Liver (tissue), 10 donors: Measurements from ENCODE around the gene UBE2N. TPM values are rescaled to one million over a fixed set of nuclear protein-coding genes. Genes with fewer than 3 reads are reported as not detected.

Experiments used
- DNase-seq: peaks from one replicate; pipeline ENCODE4 v3.0.0-alpha.2; 2017; ENCODE audit warnings: low spot score
- H3K27ac ChIP-seq, 2 donors: one replicate each; pipeline ENCODE4 v1.7.0; 2013; ENCODE audit warnings: inconsistent platforms in 2 of 2, low read length in 2 of 2, control low read depth in 1 of 2, low read depth in 1 of 2, mild to moderate bottlenecking in 1 of 2
- H3K27me3 ChIP-seq, 4 donors: one replicate each; pipeline versions ENCODE4 v1.6.1 to v1.7.0; 2013; ENCODE audit warnings: low read length in 3 of 4, inconsistent platforms in 1 of 4, mild to moderate bottlenecking in 1 of 4, moderate library complexity in 1 of 4; ENCODE audit not compliant: control insufficient read depth in 4 of 4, insufficient read depth in 4 of 4
- H3K36me3 ChIP-seq, 4 donors: one replicate each; pipeline versions ENCODE4 v1.6.1 to v1.7.0; 2013; ENCODE audit warnings: low read length in 3 of 4, mild to moderate bottlenecking in 3 of 4, low read depth in 1 of 4, moderate library complexity in 1 of 4; ENCODE audit not compliant: control insufficient read depth in 4 of 4, insufficient read depth in 3 of 4
- H3K4me1 ChIP-seq, 4 donors: one replicate each; pipeline versions ENCODE4 v1.6.1 to v1.7.0; 2013; ENCODE audit warnings: low read length in 3 of 4, mild to moderate bottlenecking in 3 of 4, moderate library complexity in 1 of 4; ENCODE audit not compliant: control insufficient read depth in 4 of 4, insufficient read depth in 4 of 4
- H3K4me3 ChIP-seq, 3 donors: one replicate each; pipeline versions ENCODE4 v1.6.1 to v1.7.0; 2013; ENCODE audit warnings: low read length in 3 of 3, control low read depth in 1 of 3, low read depth in 1 of 3, mild to moderate bottlenecking in 1 of 3
- H3K9ac ChIP-seq, 2 donors: one replicate each; pipeline ENCODE4 v1.7.0; 2013; ENCODE audit warnings: low read length in 2 of 2, mild to moderate bottlenecking in 2 of 2, moderate library complexity in 2 of 2, control low read depth in 1 of 2, low read depth in 1 of 2
- H3K9me3 ChIP-seq, 4 donors: one replicate each; pipeline versions ENCODE4 v1.6.1 to v1.7.0; 2013; ENCODE audit warnings: low read length in 3 of 4; ENCODE audit not compliant: control insufficient read depth in 4 of 4
- EGR1 ChIP-seq, 2 donors: IDR thresholded peaks; 2 replicates each; pipeline ENCODE4 v1.6.1; 2016 to 2018; ENCODE audit warnings: antibody characterized with exemption in 2 of 2, low read depth in 2 of 2
- FOXA1 ChIP-seq: IDR thresholded peaks from 2 replicates; pipeline ENCODE4 v1.6.1; 2016; ENCODE audit warnings: antibody characterized with exemption
- FOXA2 ChIP-seq: IDR thresholded peaks from 2 replicates; pipeline ENCODE4 v1.6.1; 2016; ENCODE audit warnings: antibody characterized with exemption
- GABPA ChIP-seq, 2 donors: IDR thresholded peaks in 1 of 2; conservative IDR thresholded peaks in 1 of 2; 2 replicates each; pipeline ENCODE4 v1.6.1; 2016; ENCODE audit warnings: antibody characterized with exemption in 2 of 2, mild to moderate bottlenecking in 1 of 2, moderate library complexity in 1 of 2
- HNF4A ChIP-seq, 2 donors: conservative IDR thresholded peaks; 2 replicates each; pipeline ENCODE4 v1.6.1; 2016; ENCODE audit warnings: antibody characterized with exemption in 2 of 2, mild to moderate bottlenecking in 2 of 2
- HNF4G ChIP-seq: IDR thresholded peaks from 2 replicates; pipeline ENCODE4 v1.6.1; 2016; ENCODE audit warnings: antibody characterized with exemption
- MAX ChIP-seq: IDR thresholded peaks from 2 replicates; pipeline ENCODE4 v1.6.1; 2016; ENCODE audit warnings: antibody characterized with exemption
- NR2F2 ChIP-seq: IDR thresholded peaks from 2 replicates; pipeline ENCODE4 v1.6.1; 2016; ENCODE audit warnings: antibody characterized with exemption
- RAD21 ChIP-seq, 2 donors: IDR thresholded peaks; 2 replicates each; pipeline ENCODE4 v1.6.1; 2016; ENCODE audit warnings: antibody characterized with exemption in 2 of 2, mild to moderate bottlenecking in 2 of 2
- RXRA ChIP-seq, 2 donors: IDR thresholded peaks; 2 replicates each; pipeline ENCODE4 v1.6.1; 2017 to 2018; ENCODE audit warnings: antibody characterized with exemption in 2 of 2, mild to moderate bottlenecking in 1 of 2
- SP1 ChIP-seq: IDR thresholded peaks from 2 replicates; pipeline ENCODE4 v1.6.1; 2018; ENCODE audit warnings: antibody characterized with exemption, mild to moderate bottlenecking
- TAF1 ChIP-seq: conservative IDR thresholded peaks from 2 replicates; pipeline ENCODE4 v1.6.1; 2016; ENCODE audit warnings: antibody characterized with exemption, mild to moderate bottlenecking
- YY1 ChIP-seq: IDR thresholded peaks from 2 replicates; pipeline ENCODE4 v1.6.1; 2016; ENCODE audit warnings: antibody characterized with exemption, mild to moderate bottlenecking
- WGBS: extraction: QIAGEN DNeasy Blood & Tissue Kit; methylation state at CpG from one replicate; pipeline ENCODE4 v1.1.7; 2013; 5-methylcytosine and 5-hydroxymethylcytosine counted together
- polyA plus RNA-seq, 2 donors: library from polyadenylated mRNA; stranded (reverse) in 1 of 2; unstranded in 1 of 2; fragments of 200-250 nt in 1 of 2; fragments of >200 nt in 1 of 2; fragmentation: Nextera tagmentation in 1 of 2; extraction: Ambion mirVana in 1 of 2; gene quantifications; one replicate each; pipeline versions ENCODE4 v1.2.1 to v1.2.3, GENCODE V29; 2013 to 2015
- small RNA-seq: library from RNA; depleted of rRNA; stranded (forward); fragments of <200 nt; gene quantifications from one replicate; pipeline ENCODE3, GENCODE V24; 2014
- total RNA-seq, 2 donors: library from RNA; depleted of rRNA; stranded (reverse); fragments of >200 nt; gene quantifications; one replicate each; pipeline ENCODE4 v1.2.3, GENCODE V29; 2014
- TF ChIP-seq, protein P1 (sequence below): IDR thresholded peaks from 2 replicates; pipeline ENCODE4 v1.6.1; 2016; ENCODE audit warnings: antibody characterized with exemption
- TF ChIP-seq, protein P2 (sequence below): IDR thresholded peaks from 2 replicates; pipeline ENCODE4 v1.6.1; 2016; ENCODE audit warnings: antibody characterized with exemption, mild to moderate bottlenecking
- TF ChIP-seq, protein P3 (sequence below): IDR thresholded peaks from 2 replicates; pipeline ENCODE4 v1.6.1; 2016; ENCODE audit warnings: antibody characterized with exemption
- TF ChIP-seq, protein P4 (sequence below): fragments of 150-350 bp; IDR thresholded peaks from 2 replicates; pipeline ENCODE4 v1.5.1; 2017; ENCODE audit warnings: improper control_type of control experiment, low read depth, low read length; ENCODE audit not compliant: missing input control
- donor health status: healthy.
- donor health status: healthy.
- donor health status: healthy.
- donor health status: healthy.
- donor health status: healthy.

Gene UBE2N
- total and polyA plus RNA-seq, 4 donors, result 13.9 to 63.7 (median 32.6) TPM

- Histone ChIP-seq H3K9me3 (no peaks in the 10 kb centered on the region), H3K27me3 (no peaks in the 10 kb centered on the region), H3K9ac (no peak overlapping the region), H3K36me3 (no peaks in the 10 kb centered on the region), H3K4me1 (no peaks in the 10 kb centered on the region), H3K27ac (no peak overlapping the region), H3K4me3 (no peak overlapping the region)
- DNase-seq, result no peak
- WGBS, result 89% methylated on average over 8 of the region's 8 CpGs
- no peak for TF ChIP-seq MAX
- no peak for TF ChIP-seq FOXA1
- TF ChIP-seq RAD21 (IDR thresholded peaks at IDR 0.05), result no peak
- TF ChIP-seq, protein P1, sequence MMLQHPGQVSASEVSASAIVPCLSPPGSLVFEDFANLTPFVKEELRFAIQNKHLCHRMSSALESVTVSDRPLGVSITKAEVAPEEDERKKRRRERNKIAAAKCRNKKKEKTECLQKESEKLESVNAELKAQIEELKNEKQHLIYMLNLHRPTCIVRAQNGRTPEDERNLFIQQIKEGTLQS, result no peak
- TF ChIP-seq NR2F2, result no peak
- TF ChIP-seq, protein P2, sequence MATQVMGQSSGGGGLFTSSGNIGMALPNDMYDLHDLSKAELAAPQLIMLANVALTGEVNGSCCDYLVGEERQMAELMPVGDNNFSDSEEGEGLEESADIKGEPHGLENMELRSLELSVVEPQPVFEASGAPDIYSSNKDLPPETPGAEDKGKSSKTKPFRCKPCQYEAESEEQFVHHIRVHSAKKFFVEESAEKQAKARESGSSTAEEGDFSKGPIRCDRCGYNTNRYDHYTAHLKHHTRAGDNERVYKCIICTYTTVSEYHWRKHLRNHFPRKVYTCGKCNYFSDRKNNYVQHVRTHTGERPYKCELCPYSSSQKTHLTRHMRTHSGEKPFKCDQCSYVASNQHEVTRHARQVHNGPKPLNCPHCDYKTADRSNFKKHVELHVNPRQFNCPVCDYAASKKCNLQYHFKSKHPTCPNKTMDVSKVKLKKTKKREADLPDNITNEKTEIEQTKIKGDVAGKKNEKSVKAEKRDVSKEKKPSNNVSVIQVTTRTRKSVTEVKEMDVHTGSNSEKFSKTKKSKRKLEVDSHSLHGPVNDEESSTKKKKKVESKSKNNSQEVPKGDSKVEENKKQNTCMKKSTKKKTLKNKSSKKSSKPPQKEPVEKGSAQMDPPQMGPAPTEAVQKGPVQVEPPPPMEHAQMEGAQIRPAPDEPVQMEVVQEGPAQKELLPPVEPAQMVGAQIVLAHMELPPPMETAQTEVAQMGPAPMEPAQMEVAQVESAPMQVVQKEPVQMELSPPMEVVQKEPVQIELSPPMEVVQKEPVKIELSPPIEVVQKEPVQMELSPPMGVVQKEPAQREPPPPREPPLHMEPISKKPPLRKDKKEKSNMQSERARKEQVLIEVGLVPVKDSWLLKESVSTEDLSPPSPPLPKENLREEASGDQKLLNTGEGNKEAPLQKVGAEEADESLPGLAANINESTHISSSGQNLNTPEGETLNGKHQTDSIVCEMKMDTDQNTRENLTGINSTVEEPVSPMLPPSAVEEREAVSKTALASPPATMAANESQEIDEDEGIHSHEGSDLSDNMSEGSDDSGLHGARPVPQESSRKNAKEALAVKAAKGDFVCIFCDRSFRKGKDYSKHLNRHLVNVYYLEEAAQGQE, result no peak
- no peak for TF ChIP-seq FOXA2
- no peak for TF ChIP-seq HNF4G
- no peak for TF ChIP-seq EGR1 (IDR thresholded peaks at IDR 0.05; ENCODE audit: low read depth in 2 of 2)
- TF ChIP-seq, protein P3, sequence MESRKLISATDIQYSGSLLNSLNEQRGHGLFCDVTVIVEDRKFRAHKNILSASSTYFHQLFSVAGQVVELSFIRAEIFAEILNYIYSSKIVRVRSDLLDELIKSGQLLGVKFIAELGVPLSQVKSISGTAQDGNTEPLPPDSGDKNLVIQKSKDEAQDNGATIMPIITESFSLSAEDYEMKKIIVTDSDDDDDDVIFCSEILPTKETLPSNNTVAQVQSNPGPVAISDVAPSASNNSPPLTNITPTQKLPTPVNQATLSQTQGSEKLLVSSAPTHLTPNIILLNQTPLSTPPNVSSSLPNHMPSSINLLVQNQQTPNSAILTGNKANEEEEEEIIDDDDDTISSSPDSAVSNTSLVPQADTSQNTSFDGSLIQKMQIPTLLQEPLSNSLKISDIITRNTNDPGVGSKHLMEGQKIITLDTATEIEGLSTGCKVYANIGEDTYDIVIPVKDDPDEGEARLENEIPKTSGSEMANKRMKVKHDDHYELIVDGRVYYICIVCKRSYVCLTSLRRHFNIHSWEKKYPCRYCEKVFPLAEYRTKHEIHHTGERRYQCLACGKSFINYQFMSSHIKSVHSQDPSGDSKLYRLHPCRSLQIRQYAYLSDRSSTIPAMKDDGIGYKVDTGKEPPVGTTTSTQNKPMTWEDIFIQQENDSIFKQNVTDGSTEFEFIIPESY, result no peak
- no peak for TF ChIP-seq YY1
- TF ChIP-seq SP1, result no peak
- no peak for TF ChIP-seq RXRA (IDR thresholded peaks at IDR 0.05)
- TF ChIP-seq GABPA (IDR thresholded peaks at IDR 0.05 in 1 of 2, conservative IDR thresholded peaks at IDR 0.05 in 1 of 2), result no peak
- TF ChIP-seq TAF1, result no peak
- TF ChIP-seq HNF4A (conservative IDR thresholded peaks at IDR 0.05), result no peak
- TF ChIP-seq, protein P4, sequence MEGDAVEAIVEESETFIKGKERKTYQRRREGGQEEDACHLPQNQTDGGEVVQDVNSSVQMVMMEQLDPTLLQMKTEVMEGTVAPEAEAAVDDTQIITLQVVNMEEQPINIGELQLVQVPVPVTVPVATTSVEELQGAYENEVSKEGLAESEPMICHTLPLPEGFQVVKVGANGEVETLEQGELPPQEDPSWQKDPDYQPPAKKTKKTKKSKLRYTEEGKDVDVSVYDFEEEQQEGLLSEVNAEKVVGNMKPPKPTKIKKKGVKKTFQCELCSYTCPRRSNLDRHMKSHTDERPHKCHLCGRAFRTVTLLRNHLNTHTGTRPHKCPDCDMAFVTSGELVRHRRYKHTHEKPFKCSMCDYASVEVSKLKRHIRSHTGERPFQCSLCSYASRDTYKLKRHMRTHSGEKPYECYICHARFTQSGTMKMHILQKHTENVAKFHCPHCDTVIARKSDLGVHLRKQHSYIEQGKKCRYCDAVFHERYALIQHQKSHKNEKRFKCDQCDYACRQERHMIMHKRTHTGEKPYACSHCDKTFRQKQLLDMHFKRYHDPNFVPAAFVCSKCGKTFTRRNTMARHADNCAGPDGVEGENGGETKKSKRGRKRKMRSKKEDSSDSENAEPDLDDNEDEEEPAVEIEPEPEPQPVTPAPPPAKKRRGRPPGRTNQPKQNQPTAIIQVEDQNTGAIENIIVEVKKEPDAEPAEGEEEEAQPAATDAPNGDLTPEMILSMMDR, result no peak
These were observed 85.5 kb downstream of the UBE2N start for GRCh38 chr12:93356214-93356613.

Small RNAs within 50 kb of the gene (small RNA-seq; reads per million reads assigned to genes)
- not detected for gene RF00019

Other genes starting within 250 kb of the UBE2N start
- gene NUDT4, start 64.0 kb downstream of the UBE2N start, total RNA-seq, result 100 to 1,000 TPM in 1 of 2 donors, 10 to 100 TPM in 1; 13.9 to 141 TPM
- gene NUDT4, start 64.0 kb downstream of the UBE2N start, polyA plus RNA-seq, result 1 to 10 TPM; 8.9 to 9.9 TPM
- gene MRPL42, start 25.6 kb upstream of the UBE2N start, total RNA-seq, result 10 to 100 TPM; 32.5 to 34.1 TPM
- 10 to 100 TPM; 20.4 to 38.8 TPM for gene MRPL42, start 25.6 kb upstream of the UBE2N start, polyA plus RNA-seq
- gene SOCS2, start 130.7 kb upstream of the UBE2N start, total RNA-seq, result 10 to 100 TPM; 22.7 to 66.3 TPM
- 10 to 100 TPM in 1 of 2 donors, 1 to 10 TPM in 1; 7.0 to 46.1 TPM for gene SOCS2, start 130.7 kb upstream of the UBE2N start, polyA plus RNA-seq
- gene CRADD, start 235.4 kb upstream of the UBE2N start, total RNA-seq, result 10 to 100 TPM; 19.4 to 48.9 TPM
- gene CRADD, start 235.4 kb upstream of the UBE2N start, polyA plus RNA-seq, result 10 to 100 TPM; 27.9 to 31.3 TPM